SK-N-SH (cell line): ENCODE results near the gene EXOC3. TPM values are rescaled to one million over a fixed set of nuclear protein-coding genes. Genes with fewer than 3 reads are reported as not detected.

Experiments used
- CTCF ChIA-PET: fragments of 300-600, 350-600 bp; formaldehyde crosslinking; extraction: SDS; loops from one replicate; lab custom pipeline; 2021; lab: Yijun Ruan, JAX
- POLR2A ChIA-PET: fragments of 350-600 bp; sonication (Branson Sonifier 250); formaldehyde crosslinking; extraction: SDS; loops from one replicate; lab custom pipeline; 2020; ENCODE audit warnings: antibody characterized with exemption, inconsistent platforms; lab: Yijun Ruan, JAX
- DNase-seq: peaks from one replicate; pipeline ENCODE4 v3.0.0; 2012
- H2AFZ ChIP-seq: fragments of 200-600 bp; sonication (generic); 2 replicates; pipeline ENCODE4 v1.8.1; 2016; ENCODE audit warnings: antibody characterized with exemption, mild to moderate bottlenecking, low read depth
- H3F3A ChIP-seq: fragments of 200-600 bp; sonication (generic); replicated peaks from 2 replicates; pipeline ENCODE3; 2016; ENCODE audit warnings: antibody characterized with exemption, mild to moderate bottlenecking; ENCODE audit not compliant: insufficient read depth
- H3K27ac ChIP-seq, 2 experiments: fragments of 200-500 bp in 1 of 2; fragments of 200-600 bp in 1 of 2; sonication (Bioruptor generic) in 1 of 2; sonication (generic), shearing (Covaris generic) in 1 of 2; 2 replicates each; pipeline versions ENCODE4 v1.5.1 to v1.6.1; 2014 to 2016; ENCODE audit warnings: low read depth in 2 of 2, inconsistent platforms in 1 of 2, low read length in 1 of 2, mild to moderate bottlenecking in 1 of 2, mixed read lengths in 1 of 2
- H3K27me3 ChIP-seq: fragments of 200-600 bp; sonication (generic), shearing (Covaris generic); 2 replicates; pipeline ENCODE4 v1.6.1; 2016; ENCODE audit warnings: mixed run types; ENCODE audit not compliant: insufficient read depth
- H3K36me3 ChIP-seq, 2 experiments: fragments of 200-500 bp in 1 of 2; fragments of 200-600 bp in 1 of 2; sonication (Bioruptor generic) in 1 of 2; sonication (generic) in 1 of 2; replicated peaks in 1 of 2; 2 replicates each; pipeline versions ENCODE3 to v1.5.1; 2014 to 2016; ENCODE audit warnings: low read length in 1 of 2, mild to moderate bottlenecking in 1 of 2; ENCODE audit not compliant: insufficient read depth in 2 of 2, control insufficient read depth in 1 of 2
- H3K4me1 ChIP-seq, 2 experiments: fragments of 200-500 bp in 1 of 2; fragments of 200-600 bp in 1 of 2; sonication (Bioruptor generic) in 1 of 2; sonication (generic), shearing (Covaris generic) in 1 of 2; 2 replicates each; pipeline versions ENCODE4 v1.5.1 to v1.6.1; 2014 to 2016; ENCODE audit warnings: low read depth in 1 of 2, low read length in 1 of 2, mixed run types in 1 of 2; ENCODE audit not compliant: insufficient read depth in 2 of 2, control insufficient read depth in 1 of 2
- H3K4me2 ChIP-seq: fragments of 200-600 bp; sonication (generic), shearing (Covaris generic); 2 replicates; pipeline ENCODE4 v1.6.1; 2017; ENCODE audit warnings: mixed run types
- H3K4me3 ChIP-seq, 2 experiments: fragments of 200-500 bp in 1 of 2; fragments of 200-600 bp in 1 of 2; sonication (Bioruptor generic) in 1 of 2; sonication (generic), shearing (Covaris generic) in 1 of 2; 2 replicates each; pipeline versions ENCODE4 v1.5.1 to v1.8.1; 2014 to 2016; ENCODE audit warnings: low read depth in 2 of 2, inconsistent platforms in 1 of 2, low read length in 1 of 2, mild to moderate bottlenecking in 1 of 2, mixed read lengths in 1 of 2, moderate library complexity in 1 of 2
- H3K79me2 ChIP-seq: fragments of 200-600 bp; sonication (generic); 2 replicates; pipeline ENCODE4 v1.8.1; 2017; ENCODE audit warnings: mild to moderate bottlenecking; ENCODE audit not compliant: insufficient read depth
- H3K9ac ChIP-seq: fragments of 200-600 bp; sonication (generic); 2 replicates; pipeline ENCODE4 v1.6.1; 2017; ENCODE audit warnings: mixed run types
- H3K9me2 ChIP-seq: fragments of 200-600 bp; sonication (generic); 2 replicates; pipeline ENCODE4 v1.6.1; 2017; ENCODE audit warnings: mixed run types
- H3K9me3 ChIP-seq: fragments of 200-600 bp; sonication (generic); 2 replicates; pipeline ENCODE4 v1.6.1; 2017; ENCODE audit warnings: mixed run types, mild to moderate bottlenecking, moderate library complexity
- H4K20me1 ChIP-seq: fragments of 200-600 bp; sonication (generic); 2 replicates; pipeline ENCODE4 v1.6.1; 2017; ENCODE audit warnings: mild to moderate bottlenecking, mixed run types; ENCODE audit not compliant: insufficient read depth
- ELF1 ChIP-seq: IDR thresholded peaks from 2 replicates; pipeline ENCODE4 v1.4.0; 2012
- FOSL2 ChIP-seq: IDR thresholded peaks from 2 replicates; pipeline ENCODE4 v1.4.0; 2012; ENCODE audit warnings: low read depth, mild to moderate bottlenecking, moderate library complexity, borderline replicate concordance
- GABPA ChIP-seq: IDR thresholded peaks from 2 replicates; pipeline ENCODE4 v1.4.0; 2012; ENCODE audit warnings: low read depth, mild to moderate bottlenecking
- NFIC ChIP-seq: IDR thresholded peaks from 2 replicates; pipeline ENCODE4 v1.4.0; 2012; ENCODE audit warnings: borderline replicate concordance
- NRF1 ChIP-seq: IDR thresholded peaks from 2 replicates; pipeline ENCODE4 v1.6.1; 2012; ENCODE audit warnings: low read depth, mild to moderate bottlenecking, low read length
- PBX3 ChIP-seq: IDR thresholded peaks from 2 replicates; pipeline ENCODE4; 2012
- POLR2AphosphoS5 ChIP-seq: IDR thresholded peaks from 2 replicates; pipeline ENCODE4 v1.6.1; 2012; ENCODE audit warnings: low read depth, low read length
- RCOR1 ChIP-seq: fragments of 150-350 bp; IDR thresholded peaks from 2 replicates; pipeline ENCODE4 v1.6.1; 2017; ENCODE audit warnings: antibody characterized with exemption, low read length
- REST ChIP-seq: IDR thresholded peaks from 2 replicates; pipeline ENCODE4 v1.6.1; 2012; ENCODE audit warnings: mild to moderate bottlenecking, low read depth, low read length, moderate library complexity
- RFX5 ChIP-seq: IDR thresholded peaks from 2 replicates; pipeline ENCODE4 v1.6.1; 2012; ENCODE audit warnings: mild to moderate bottlenecking, improper control_type of control experiment, low read length
- RXRA ChIP-seq: IDR thresholded peaks from 2 replicates; pipeline ENCODE4 v1.4.0; 2012; ENCODE audit warnings: low read depth, mild to moderate bottlenecking, borderline replicate concordance
- TAF1 ChIP-seq: IDR thresholded peaks from 2 replicates; pipeline ENCODE4 v1.6.1; 2012; ENCODE audit warnings: low read depth, mild to moderate bottlenecking, low read length, moderate library complexity, borderline replicate concordance
- TCF12 ChIP-seq: IDR thresholded peaks from 2 replicates; pipeline ENCODE4 v1.4.0; 2012
- USF1 ChIP-seq: IDR thresholded peaks from 2 replicates; pipeline ENCODE4 v1.4.0; 2012; ENCODE audit warnings: low read depth, borderline replicate concordance
- YY1 ChIP-seq: IDR thresholded peaks from 2 replicates; pipeline ENCODE4 v1.4.0; 2012; ENCODE audit warnings: low read depth, mild to moderate bottlenecking
- WGBS: methylation state at CpG from one replicate; pipeline ENCODE4 v1.1.6; 2017; ENCODE audit warnings: low lambda C conversion rate; 5-methylcytosine and 5-hydroxymethylcytosine counted together
- polyA plus RNA-seq, 3 experiments: library from polyadenylated mRNA; depleted of rRNA; stranded (reverse); fragments of >200 nt; gene quantifications; 2 replicates each; pipeline ENCODE4 v1.2.3, GENCODE V29; 2012
- TF ChIP-seq, protein P1 (sequence below): fragments of 200-600 bp; sonication (generic); IDR thresholded peaks from 2 replicates; pipeline ENCODE4 v1.6.1; 2017; ENCODE audit warnings: antibody characterized with exemption, mild to moderate bottlenecking, moderate library complexity

EXOC3 gene
- polyA plus RNA-seq, 1 of the 3 experiments (the other 2 are of a cell fraction): 25.7 TPM

DNA sequence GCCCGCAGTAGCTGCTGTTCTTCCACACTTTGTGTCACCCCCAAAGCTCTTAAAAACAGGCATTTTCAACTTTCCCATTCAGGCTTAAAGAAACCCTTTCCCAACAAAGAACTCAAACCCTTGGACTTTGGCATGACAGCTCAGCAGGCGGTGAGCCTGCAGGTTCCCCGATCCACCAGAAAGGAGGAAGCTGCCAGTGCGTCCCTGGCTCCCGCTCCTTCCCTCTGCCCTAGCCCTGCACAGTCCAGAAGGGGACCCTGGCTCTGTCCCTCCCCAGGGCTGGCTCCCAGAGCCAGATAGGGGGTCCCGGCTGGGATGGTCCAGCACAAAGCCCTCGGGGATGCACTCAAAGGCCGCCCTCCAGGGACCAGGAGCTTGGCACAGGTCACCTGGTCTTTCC lies 71.7 kb downstream of the EXOC3 start:
- WGBS: 48% methylated on average over 4 of the region's 8 CpGs
- Histone ChIP-seq H3F3A (no peaks in the 10 kb centered on the region), H3K4me2 (no peak overlapping the region), H2AFZ (no peak overlapping the region), H4K20me1 (no peaks in the 10 kb centered on the region), H3K9me3 (no peaks in the 10 kb centered on the region), H3K9ac (no peak overlapping the region), H3K27me3 (peaks cover 20% of the 10 kb centered on the region; the same call in 1 of the 2 replicates)
- CTCF ChIA-PET: interaction anchor here (0.8 to 1.1 kb wide), 2 partner anchors 11 to 15 kb away, joined by 3 read pairs; no protein-coding TSS in a partner anchor
- no peak for TF ChIP-seq REST
- no peak for TF ChIP-seq NFIC
- no peak for TF ChIP-seq TCF12
- no peak for TF ChIP-seq NRF1
- TF ChIP-seq PBX3: no peak
- no peak for TF ChIP-seq POLR2AphosphoS5
- TF ChIP-seq FOSL2: no peak
- TF ChIP-seq, all 33 proteins: peak for 0
- H3K27ac ChIP-seq: no peak overlapping the region
- H3K4me1 ChIP-seq: no peaks in the 10 kb centered on the region
- H3K36me3 ChIP-seq: no peaks in the 10 kb centered on the region
- no peak overlapping the region for H3K4me3 ChIP-seq
- POLR2A ChIA-PET: no interaction called here
- H3K9me2 ChIP-seq: no peaks in the 10 kb centered on the region
- H3K79me2 ChIP-seq: no peaks in the 10 kb centered on the region
- DNase-seq: no peak

- Histone ChIP-seq H3K4me1 (no peaks in the 10 kb centered on the region), H4K20me1 (no peaks in the 10 kb centered on the region), H3K27me3 (peaks cover 20% of the 10 kb centered on the region; the same call in 1 of the 2 replicates), H3K9me3 (no peaks in the 10 kb centered on the region), H3K4me2 (no peak overlapping the region), H3K79me2 (no peaks in the 10 kb centered on the region), H3K27ac (no peak overlapping the region), H3K9me2 (no peaks in the 10 kb centered on the region), H3F3A (no peaks in the 10 kb centered on the region), H3K9ac (no peak overlapping the region), H3K36me3 (no peaks in the 10 kb centered on the region), H2AFZ (no peak overlapping the region), H3K4me3 (no peak overlapping the region)
- DNase-seq: no peak
- no peak for TF ChIP-seq NRF1
- TF ChIP-seq ELF1: no peak
- TF ChIP-seq, protein P1, sequence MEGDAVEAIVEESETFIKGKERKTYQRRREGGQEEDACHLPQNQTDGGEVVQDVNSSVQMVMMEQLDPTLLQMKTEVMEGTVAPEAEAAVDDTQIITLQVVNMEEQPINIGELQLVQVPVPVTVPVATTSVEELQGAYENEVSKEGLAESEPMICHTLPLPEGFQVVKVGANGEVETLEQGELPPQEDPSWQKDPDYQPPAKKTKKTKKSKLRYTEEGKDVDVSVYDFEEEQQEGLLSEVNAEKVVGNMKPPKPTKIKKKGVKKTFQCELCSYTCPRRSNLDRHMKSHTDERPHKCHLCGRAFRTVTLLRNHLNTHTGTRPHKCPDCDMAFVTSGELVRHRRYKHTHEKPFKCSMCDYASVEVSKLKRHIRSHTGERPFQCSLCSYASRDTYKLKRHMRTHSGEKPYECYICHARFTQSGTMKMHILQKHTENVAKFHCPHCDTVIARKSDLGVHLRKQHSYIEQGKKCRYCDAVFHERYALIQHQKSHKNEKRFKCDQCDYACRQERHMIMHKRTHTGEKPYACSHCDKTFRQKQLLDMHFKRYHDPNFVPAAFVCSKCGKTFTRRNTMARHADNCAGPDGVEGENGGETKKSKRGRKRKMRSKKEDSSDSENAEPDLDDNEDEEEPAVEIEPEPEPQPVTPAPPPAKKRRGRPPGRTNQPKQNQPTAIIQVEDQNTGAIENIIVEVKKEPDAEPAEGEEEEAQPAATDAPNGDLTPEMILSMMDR: no peak
- TF ChIP-seq PBX3: no peak
- TF ChIP-seq RFX5: no peak
- TF ChIP-seq FOSL2: no peak
- no peak for TF ChIP-seq GABPA
- no peak for TF ChIP-seq YY1
- TF ChIP-seq RXRA: no peak
- no peak for TF ChIP-seq USF1
- TF ChIP-seq TAF1: no peak
- no peak for TF ChIP-seq RCOR1
- ChIA-PET CTCF (interaction anchor here (1.1 kb wide), 1 partner anchor 11 kb away, joined by 3 read pairs; no protein-coding TSS in a partner anchor), POLR2A (no interaction called here)
- WGBS: 10% methylated on average over 10 of the region's 11 CpGs
Observed at GRCh38 chr5:515273-515836, 72.4 kb downstream of the EXOC3 start.
